HG03196 (cell line): ENCODE results near the gene NEK6.
A peak's percentile ranks its signal among the peaks of the same experiment; 100 is the strongest.

Experiments used
- ATAC-seq: cut with Tn5 transposase; IDR thresholded peaks from one replicate; pipeline ENCODE4 v1.9.1; 2021; ENCODE audit not compliant: unreplicated experiment

The NEK6 gene

DNA sequence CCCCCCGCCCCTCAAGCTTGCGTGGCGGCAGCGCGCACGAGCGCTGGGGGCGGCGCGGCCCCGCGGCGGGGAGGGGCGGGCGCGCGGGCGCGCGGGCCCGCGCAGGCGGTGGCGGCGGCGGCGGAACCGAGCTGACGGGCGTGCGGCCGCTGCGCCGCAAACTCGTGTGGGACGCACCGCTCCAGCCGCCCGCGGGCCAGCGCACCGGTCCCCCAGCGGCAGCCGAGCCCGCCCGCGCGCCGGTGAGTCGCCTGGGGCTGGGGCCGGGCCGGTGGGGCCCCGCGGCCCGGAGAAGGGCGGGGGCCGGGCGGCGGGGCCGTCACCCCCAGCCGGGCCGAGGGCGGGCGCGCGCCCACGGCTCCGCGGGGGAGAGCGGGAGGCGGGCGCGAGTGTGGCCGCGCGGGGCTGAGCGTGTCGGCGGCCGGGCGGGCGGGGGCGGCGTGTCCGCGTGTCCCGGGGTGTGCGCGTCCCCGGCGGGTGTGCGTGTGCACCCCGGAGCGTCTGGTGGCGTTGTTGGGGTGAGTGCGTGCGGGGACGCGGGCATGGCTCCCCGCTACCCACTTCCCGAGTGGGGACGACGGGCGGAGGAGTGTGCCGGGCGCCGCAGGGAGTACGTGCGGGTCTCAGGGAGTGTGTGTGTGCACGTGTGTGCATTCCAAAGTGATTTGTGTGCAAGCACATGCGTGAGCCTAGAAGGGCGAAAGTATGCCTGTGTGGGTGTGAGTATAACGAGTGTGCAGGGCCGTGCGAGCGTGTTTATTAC lies at the start of gene NEK6:
Gene NEK6, plus strand, starts transcription at position 106 of the 763 bp plus-strand sequence. CDS start 44,016 bp downstream, outside the sequence.
- ATAC-seq, result no peak

DNA sequence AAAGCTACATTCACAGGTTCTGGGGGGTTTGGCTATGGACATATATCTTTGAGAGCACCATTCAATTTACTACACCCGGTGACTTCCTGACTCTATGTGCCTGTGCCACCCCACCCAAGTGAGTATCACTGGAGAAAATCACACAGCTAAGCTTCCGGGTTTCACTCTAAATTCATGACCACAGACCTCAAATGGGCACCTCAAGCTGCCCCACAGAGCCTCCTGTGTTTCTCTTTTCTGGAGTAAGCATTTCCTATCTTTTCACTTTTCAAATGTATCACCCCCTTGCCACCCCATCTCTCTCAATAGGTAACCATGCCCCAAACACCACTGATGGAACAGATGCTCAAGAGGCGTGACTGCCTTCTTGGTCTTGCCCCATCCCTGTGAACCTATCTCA lies 49.2 kb upstream of the NEK6 start:
- ATAC-seq, result no peak

DNA sequence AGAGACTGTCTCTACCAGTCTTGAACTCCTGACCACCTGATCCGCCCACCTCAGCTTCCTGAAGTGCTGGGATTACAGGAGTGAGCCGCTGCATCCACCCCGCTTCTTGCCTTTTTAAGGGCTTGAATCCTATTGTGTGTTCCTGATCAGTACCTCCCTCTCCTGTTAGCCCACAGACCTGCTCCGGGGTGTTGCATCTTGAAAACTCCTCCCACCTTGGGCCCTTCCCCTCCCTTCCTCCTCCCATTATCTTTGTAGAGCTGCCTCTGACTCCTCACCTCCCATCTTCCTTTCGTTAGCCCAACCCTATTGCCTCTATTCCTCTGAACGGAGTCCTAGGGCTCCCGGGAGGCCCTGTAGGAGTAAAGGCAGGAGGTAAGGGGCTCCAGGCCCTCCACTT lies 48.5 kb upstream of the NEK6 start:
- ATAC-seq, result no peak

DNA sequence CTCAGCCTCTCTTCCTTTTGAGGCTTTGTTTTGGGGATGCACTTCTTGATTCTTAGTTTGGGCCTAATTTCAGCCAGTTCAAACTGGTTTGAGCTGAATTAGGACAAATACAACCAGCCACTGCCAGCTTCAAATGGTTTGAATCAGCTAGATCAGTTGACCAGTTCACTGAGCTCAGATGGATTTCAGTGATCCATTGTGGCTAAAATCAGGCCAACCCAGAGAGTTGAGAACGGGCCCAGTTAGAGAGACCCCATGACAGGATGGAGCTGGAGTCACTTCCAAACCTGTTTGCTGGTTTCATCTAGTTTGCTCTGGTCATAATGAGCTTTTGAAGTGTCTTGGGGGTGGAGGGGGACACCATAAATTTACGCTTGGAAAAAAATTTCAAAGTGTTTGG lies 48.0 kb upstream of the NEK6 start:
- no peak for ATAC-seq

DNA sequence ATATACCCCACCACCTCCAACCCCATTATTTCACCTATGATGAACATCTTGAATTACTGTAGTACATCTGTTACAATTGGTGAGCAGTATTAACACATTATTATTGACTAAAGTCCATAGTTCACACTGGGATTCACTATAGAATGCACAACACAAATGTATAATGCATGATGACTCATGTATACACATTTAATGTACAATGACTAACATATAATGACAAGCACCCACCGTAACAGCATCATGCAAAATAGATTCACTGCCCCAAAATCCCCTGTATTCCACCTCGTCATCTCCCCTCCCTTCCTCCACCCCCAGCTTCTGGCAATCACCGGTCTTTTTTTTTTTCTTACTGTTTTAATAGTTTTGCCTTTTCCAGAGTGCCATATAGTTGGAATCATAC lies 47.1 kb upstream of the NEK6 start:
- ATAC-seq, result peak; percentile 61

DNA sequence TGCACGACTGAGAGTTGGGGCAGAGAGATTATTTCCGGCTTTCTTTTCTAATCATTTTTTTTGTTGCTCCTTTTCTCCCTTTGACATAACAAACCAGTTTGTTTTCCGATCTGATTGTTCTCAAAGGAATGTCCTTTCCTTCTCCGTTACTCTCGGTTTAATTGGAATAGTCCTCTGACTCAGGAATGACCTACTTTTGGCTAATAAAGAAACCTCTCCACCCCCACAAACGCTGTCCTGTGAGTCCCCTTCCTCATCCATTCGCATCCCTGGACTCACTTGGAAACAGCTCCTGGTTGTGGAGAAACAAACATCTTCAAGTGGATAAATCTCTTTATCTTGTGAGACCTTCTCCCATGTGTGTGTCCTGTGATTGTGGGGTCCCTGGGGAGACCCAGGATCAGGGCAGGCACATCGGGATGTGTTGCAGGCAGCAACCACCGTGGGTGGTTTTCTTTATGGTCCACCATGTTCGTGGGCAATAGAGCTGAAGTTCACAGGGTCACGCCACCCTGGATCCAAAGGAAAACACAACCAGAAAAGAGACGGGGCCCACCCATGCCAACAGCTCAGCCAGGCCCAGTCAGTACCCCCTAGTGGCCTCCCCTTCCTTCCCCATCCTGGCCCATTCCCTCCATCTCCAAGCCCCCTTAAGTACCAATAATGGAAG lies 45.2 kb upstream of the NEK6 start:
- no peak for ATAC-seq

DNA sequence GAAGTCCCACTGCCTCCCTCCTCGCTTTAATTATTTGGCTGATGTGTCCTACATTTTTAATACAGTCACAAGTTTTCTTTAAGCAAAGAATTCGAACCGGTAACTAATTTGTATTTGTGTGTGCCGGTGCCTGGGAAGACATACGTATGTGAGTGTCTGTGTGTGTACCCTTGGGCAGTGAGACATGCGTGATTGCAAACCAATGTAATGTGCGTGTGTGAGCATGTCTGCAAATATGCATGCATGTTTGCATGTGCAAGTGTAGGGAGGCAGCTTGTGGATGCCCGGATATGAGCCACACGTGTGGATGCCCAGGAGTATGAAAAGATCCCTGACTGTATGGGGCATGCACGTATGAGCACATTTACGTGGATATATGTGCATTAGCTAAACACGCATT lies 44.4 kb upstream of the NEK6 start:
- no peak for ATAC-seq

DNA sequence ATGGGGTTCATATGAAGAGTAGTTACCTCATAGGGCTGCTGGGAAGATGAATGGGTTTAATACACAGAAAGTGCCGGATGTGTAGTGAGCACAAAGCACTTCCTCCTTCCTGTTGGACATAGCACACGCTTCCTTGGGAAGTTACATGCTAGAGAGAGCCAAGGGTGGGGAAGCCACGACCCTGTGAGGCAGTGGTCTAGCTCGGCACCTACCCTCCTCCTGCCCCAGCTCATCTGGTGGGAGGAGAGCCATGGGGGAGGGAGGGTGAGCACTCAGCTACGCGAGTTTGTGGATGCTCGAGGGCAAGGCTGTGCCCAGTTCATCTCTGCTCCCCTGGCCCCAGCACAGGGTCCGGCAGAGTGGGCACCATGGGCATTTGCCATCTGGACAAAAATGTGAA lies 43.6 kb upstream of the NEK6 start:
- no peak for ATAC-seq

DNA sequence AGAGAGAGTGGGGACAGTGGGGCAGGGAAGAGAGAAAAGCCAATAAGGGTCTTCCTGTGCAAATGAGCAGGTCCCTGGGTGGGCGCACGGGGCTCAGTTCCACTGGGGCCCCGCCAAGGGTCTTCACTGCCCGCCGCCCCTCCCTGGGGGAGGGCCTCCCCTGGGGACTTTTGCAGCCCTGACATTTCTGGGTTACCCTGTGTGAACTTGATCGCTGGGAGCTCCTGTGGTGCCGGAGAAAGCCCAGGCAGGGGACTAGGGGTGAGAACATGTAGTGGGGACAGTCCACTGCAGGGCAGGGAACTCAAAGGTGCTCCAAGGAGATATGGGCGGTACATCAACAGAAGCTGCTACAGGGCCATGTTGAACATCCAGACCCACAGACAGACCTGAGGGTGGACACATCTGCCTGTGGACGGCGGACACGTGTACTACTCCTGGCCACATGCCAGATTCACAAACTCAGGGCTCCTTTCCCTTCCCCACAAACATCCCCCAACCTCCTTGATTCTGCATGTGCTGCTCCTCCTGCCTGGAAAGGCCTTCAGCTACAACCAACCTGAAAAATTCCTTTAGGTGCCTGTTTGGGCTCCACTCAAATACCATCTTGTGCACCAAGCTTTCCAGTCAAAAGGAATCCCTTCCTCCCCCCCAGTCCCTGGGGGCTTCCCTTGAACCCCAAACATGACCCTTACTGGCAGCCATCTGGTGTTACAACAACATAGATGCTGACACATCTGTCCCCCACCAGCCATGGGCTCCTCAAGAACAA lies 43.0 kb upstream of the NEK6 start:
- no peak for ATAC-seq

DNA sequence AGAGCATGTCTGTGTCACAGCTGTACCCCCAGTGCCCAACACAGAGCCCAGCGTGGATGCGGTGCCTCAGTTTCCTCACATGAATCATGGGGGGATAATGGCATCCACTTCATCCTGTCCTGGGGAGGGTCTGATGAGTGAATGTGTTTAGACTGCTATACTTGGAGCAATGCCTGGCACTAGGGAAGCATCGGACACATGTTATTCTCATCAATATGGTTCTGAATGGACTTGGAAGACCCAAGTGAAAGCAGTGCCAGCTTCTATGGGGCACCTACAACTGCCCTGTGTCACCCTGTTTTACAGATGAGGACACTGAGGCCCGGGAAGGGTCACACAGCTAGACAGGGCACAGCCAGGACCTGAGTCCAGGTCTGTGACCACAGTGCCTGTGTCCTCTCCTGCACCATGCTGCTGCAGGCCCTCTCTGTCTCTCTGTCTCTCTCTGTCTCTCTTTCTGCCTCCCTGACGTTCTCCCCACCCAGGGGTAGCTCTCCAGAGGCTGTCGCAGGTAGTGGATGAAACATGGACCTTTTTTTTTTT lies 42.3 kb upstream of the NEK6 start:
- no peak for ATAC-seq

DNA sequence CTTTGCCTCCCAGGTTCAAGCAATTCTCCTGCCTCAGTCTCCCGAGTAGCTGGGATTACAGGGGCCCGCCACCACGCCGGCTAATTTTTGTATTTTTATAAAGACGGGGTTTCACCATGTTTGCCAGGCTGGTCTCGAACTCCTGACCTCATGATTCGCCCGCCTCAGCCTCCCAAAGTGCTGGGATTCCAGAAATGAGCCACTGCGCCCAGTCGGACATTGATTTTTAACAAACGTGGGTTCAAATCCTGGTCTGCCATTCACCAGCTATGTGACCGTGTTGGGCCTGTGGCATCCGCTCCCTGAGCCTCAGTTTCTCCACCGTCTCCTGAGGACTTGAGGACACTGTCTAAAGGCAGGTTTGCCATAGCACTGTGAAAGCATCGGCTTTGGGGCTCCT lies 41.8 kb upstream of the NEK6 start:
- ATAC-seq, result no peak

DNA sequence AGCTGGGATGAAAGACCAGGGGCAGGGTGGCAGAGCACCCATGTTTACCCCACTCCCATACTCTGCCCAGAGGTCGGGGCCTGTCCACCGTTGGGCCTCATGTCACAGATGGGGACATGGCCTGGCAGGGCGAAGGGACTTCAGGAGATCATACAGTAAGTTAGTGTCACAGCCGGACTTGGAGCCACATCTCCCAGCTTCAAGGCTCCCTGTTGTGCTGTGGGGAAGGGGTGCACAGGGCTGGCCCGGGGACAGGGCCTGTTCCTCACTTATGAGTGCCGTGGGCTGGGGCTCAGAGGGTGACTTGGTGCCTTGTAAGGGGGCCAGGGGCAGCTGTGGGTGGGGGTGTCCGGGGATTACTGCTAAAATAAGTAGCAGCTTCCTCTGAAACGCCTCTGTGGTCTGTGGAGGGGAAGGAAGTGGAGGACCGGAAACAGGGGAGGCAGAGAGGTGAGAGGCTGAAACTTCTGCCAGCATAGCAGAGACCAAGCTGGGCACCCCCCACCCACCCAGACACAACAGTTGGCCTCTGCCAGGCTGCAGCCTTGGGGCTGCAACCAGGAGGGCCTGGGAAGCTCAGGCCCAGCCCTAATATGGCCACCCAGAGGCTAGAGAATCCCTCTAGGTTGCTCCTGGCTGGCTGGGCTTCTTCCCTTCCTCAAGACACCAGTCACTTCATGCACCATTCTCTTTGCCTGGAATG lies 41.1 kb upstream of the NEK6 start:
- peak; percentile 40 for ATAC-seq

DNA sequence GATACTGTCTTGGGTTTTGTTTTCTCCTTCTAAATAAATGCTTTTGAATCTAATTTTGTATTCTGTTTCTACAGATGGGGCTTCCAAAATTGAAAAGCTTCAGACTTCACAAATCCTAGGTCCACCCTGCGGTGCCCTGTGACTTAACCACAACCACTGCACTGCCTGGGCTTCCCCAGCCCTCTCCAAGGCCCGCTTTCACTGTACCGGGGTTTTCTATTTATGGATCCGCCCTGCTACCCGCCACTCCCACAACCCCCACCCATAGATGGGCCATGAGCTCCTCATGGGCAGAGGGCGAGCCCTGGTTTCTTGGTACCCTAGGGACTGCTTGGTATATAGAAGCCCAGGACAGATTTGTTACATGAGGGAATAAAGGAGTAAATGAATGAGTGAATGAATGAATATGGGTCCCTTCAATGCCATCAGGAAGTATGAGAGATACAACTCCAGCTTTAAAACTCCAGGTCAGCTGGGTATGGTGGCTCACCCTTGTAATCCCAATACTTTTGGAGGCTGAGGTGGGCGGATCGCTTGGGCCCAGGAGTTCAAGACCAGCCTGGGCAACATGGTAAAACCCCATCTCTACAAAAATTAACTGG lies 39.8 kb upstream of the NEK6 start:
- ATAC-seq, result no peak

DNA sequence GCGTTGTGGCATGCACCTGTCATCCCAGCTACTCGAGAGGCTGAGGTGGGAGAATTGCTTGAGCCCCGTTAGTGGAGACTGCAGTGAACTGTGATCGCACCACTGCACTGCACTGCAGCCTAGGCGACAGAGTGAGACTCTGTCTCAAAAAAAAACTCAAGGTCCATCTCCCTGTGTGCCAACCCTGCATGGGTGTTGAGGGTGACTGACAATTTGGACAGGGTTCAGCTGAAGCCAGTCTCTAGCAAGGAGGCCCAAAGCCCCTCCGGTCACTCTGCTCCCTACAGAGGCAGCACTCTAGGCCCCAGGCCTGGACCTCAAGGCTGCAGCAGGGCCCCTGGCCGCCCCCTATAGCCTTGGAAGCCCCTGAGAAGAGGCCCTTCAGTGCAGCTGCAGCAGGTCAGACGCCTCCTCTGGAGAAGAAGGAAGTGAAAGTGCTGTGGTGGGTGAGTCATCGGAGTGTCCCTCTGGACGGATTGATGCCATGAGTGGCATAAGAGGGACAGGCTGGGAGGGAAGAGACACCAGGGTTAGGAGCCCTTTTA lies 39.2 kb upstream of the NEK6 start:
- peak; percentile 41 for ATAC-seq

DNA sequence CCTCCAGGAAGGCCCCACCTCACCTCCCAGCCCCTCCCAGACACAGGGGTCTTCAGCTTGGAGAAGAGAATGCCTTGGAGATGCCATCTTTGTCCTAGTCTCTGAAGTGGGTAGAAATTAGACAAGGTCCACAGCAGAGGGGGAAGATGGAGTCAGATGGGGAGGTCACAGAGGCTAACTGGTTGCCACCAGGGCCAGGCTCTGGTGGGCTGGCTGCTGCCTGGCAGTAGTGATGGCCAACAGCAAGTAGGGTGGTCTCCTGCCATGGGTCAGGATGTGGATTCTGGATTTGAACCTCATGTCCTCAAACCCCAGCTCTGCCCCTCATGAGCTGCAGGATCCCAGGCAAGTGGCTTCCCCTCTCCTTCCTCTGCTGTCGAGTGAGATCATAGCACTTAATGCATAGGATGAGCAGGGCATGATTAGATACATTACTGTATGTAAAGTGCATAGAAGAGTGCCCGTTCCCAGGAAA lies 38.7 kb upstream of the NEK6 start:
- ATAC-seq, result peak; percentile 8

DNA sequence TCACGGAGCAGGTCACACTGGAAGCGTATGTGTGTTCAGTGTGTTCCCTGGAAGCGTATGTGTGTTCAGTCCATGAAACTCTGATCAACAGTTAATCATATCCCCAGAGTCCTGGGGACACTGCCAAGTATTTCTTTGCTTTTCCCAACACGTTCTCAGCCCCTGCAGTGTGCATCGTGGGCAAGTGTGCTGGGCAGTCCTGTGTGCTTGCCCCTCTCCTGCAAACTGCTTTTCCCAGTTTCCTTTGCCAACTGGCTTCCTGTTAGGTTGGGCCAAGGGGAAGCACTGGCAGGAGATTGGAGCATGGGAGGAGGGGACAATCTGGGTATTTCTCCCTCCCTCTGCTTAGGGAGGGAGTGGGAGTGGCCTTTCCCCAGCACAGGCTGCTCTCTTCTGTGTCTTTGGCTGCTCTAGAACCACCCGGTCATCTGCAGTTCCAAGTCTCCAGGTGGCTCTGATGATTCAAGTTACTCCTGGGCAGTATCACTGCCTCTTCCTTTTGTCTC lies 36.8 kb upstream of the NEK6 start:
- ATAC-seq, result no peak

DNA sequence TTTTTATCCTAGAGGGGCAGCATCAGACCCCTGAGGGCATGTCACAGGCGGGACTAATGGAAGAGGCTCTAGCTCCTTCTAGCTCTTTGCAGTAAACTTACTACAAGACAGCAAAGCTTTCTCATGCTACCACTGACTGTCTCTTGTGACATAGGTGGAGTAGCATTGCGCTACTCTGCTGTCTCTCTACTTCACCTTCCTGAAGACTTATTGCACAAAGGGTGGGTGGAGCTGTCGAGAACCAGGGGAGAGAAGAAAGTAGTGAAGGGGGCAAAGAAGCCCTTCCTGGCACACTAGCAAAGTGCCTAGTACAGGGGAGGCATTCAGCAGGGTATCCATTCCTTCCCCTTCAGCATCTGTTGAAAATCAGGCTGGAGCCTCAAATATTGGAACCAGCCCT lies 36.1 kb upstream of the NEK6 start:
- no peak for ATAC-seq

DNA sequence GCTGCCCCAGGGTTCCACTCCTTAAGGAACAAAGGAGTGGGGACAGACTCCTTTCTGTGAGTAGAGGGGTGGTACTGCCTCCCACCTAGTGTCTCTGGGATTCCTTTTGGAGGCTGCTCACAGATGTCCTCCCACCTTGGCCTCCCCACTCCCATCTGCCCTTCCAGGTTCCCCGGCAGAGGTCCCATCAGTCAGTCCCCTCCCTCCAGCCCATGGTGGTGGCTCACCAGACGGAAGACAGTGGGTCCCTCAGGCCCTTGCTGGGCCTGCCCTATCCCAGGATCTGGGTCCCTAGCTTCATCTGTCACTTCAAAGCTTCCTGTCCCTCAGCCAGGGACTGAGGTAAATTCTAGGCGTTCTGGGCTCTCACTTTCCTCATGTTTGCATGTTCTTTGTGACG lies 35.6 kb upstream of the NEK6 start:
- no peak for ATAC-seq

DNA sequence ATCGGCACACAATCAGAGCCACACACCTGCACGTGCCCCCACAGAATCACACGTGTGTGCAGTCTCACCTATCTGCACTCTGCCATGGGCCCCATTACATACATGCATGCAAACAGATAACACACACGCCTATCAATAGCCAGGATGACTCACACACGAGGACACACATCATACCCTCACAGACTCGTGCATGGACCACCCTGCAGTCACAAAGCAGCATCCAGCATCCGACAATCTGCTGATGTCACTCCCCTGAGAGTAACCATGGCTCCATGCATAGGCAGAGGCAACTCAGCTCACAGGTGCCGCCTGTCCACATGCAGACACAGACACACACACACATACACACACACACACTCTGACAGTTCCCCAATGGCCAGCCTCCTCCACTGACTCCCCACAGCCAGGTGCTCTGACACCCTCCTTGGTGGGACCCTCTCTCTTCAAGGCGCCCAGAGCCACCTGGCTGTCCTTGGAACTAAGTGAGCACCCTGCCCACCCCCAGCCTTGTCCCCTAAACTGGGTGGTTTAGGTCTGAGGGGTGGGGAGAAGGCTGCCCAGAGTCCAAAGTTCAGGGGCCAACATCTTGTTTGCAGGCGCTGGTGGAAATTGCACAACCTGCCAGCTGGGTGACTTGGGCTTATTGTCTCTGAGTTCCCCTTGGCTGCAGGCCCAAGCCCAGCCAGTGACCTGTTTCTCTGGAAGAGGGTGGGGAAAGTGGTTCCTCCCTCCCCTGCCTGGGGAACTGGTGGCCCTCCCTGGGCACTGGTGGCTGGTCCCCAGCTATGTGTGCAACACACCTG lies 34.6 kb upstream of the NEK6 start:
- ATAC-seq, result no peak
